GM12878 (cell line): ENCODE data around the gene BPI. TPM values are rescaled to one million over a fixed set of nuclear protein-coding genes. Genes with fewer than 3 reads are reported as not detected.

Experiments used
- ATAC-seq: fragments of 200-7000 bp; cut with Tn5 transposase; 3 replicates; pipeline ENCODE4 v1.9.1; 2020; ENCODE audit warnings: mild to moderate bottlenecking, moderate library complexity
- BruUV-seq: library from RNA; stranded (reverse); fragments of 400-500 nt; replicated peaks from 2 replicates; lab custom pipeline; 2021; lab: Mats Ljungman, UMichigan
- CTCF ChIA-PET: fragments of 300-600 bp; sonication (Branson Sonifier 250); formaldehyde crosslinking; extraction: SDS; loops from one replicate; lab custom pipeline; 2021; ENCODE audit warnings: inconsistent platforms; lab: Yijun Ruan, JAX
- POLR2A ChIA-PET: fragments of 350-600 bp; formaldehyde crosslinking; extraction: SDS; loops from one replicate; lab custom pipeline; 2021; ENCODE audit warnings: inconsistent platforms; lab: Charles Lee
- RAD21 ChIA-PET: fragments of 300-600 bp; sonication (Branson Sonifier 250); formaldehyde crosslinking; loops from one replicate; lab custom pipeline; 2023; ENCODE audit warnings: antibody characterized with exemption; ENCODE audit not compliant: unreplicated experiment; lab: Charles Lee
- SMC1A ChIA-PET: fragments of 300-600 bp; sonication (Branson Sonifier 250); formaldehyde crosslinking; loops from one replicate; lab custom pipeline; 2023; ENCODE audit not compliant: unreplicated experiment, uncharacterized antibody; lab: Charles Lee
- DNase-seq: peaks from one replicate; pipeline ENCODE4 v3.0.0-alpha.2; 2011; ENCODE audit warnings: low read depth, low spot score
- FAIRE-seq: peaks from 3 replicates; lab custom pipeline; 2011; peaks lifted over from hg19 to GRCh38; lab: Jason Lieb, UNC
- H2AFZ ChIP-seq: 2 replicates; pipeline ENCODE4 v1.6.0; 2011; ENCODE audit warnings: low read depth, low read length, control low read depth; ENCODE audit not compliant: control insufficient read depth
- H3K27ac ChIP-seq: 2 replicates; pipeline ENCODE4 v1.5.1; 2011; ENCODE audit warnings: control low read depth; ENCODE audit not compliant: control insufficient read depth, insufficient read depth
- H3K27me3 ChIP-seq, 2 experiments: replicated peaks in 1 of 2; 2 replicates each; pipeline versions ENCODE4 v1.6.0 to v1.6.1; 2011; ENCODE audit warnings: low read length in 1 of 2; ENCODE audit not compliant: control insufficient read depth in 2 of 2, insufficient read depth in 2 of 2
- H3K36me3 ChIP-seq, 2 experiments: 2 replicates each; pipeline ENCODE4 v1.5.1; 2011; ENCODE audit warnings: low read length in 1 of 2; ENCODE audit not compliant: control insufficient read depth in 2 of 2, insufficient read depth in 2 of 2
- H3K4me1 ChIP-seq: 2 replicates; pipeline ENCODE4 v1.6.1; 2011; ENCODE audit warnings: mild to moderate bottlenecking, low read length, moderate library complexity, mixed read lengths; ENCODE audit not compliant: control insufficient read depth, insufficient read depth
- H3K4me2 ChIP-seq: 2 replicates; pipeline ENCODE4 v1.6.0; 2011; ENCODE audit warnings: control low read depth; ENCODE audit not compliant: control insufficient read depth, insufficient read depth
- H3K4me3 ChIP-seq: fragments of 200-600 bp; sonication (generic); 2 replicates; pipeline ENCODE4 v1.5.1; 2016
- H3K79me2 ChIP-seq: 2 replicates; pipeline ENCODE4 v1.6.0; 2011; ENCODE audit warnings: low read length; ENCODE audit not compliant: control insufficient read depth, insufficient read depth
- H3K9ac ChIP-seq: 2 replicates; pipeline ENCODE4 v1.8.0; 2011; ENCODE audit warnings: low read length, control low read depth, mixed read lengths; ENCODE audit not compliant: control insufficient read depth, insufficient read depth
- H3K9me3 ChIP-seq: replicated peaks from 3 replicates; pipeline ENCODE4 v1.5.1; 2011; ENCODE audit warnings: mild to moderate bottlenecking, low read length; ENCODE audit not compliant: control insufficient read depth, insufficient read depth
- H4K20me1 ChIP-seq: 2 replicates; pipeline ENCODE4 v1.6.0; 2011; ENCODE audit not compliant: control insufficient read depth, insufficient read depth
- ATF7 ChIP-seq: fragments of 450-650 bp; IDR thresholded peaks from 2 replicates; pipeline ENCODE4 v1.6.1; 2016; ENCODE audit warnings: low read depth, mild to moderate bottlenecking
- BCLAF1 ChIP-seq: fragments of 450-650 bp; IDR thresholded peaks from 2 replicates; pipeline ENCODE4 v1.6.1; 2017; ENCODE audit warnings: antibody characterized with exemption, mild to moderate bottlenecking, moderate library complexity
- CEBPB ChIP-seq, 2 experiments: fragments of 150-350 bp in 1 of 2; IDR thresholded peaks; 2 replicates each; pipeline ENCODE4 v1.6.1; 2012 to 2014; ENCODE audit warnings: low read depth in 2 of 2, low read length in 2 of 2, borderline replicate concordance in 1 of 2, inconsistent platforms in 1 of 2
- FOXM1 ChIP-seq: IDR thresholded peaks from 2 replicates; pipeline ENCODE4 v1.6.1; 2012; ENCODE audit warnings: low read depth, mild to moderate bottlenecking, inconsistent platforms, low read length, moderate library complexity
- IKZF1 ChIP-seq: fragments of 450-650 bp; conservative IDR thresholded peaks from 2 replicates; pipeline ENCODE4 v1.6.1; 2017; ENCODE audit warnings: antibody characterized with exemption, mild to moderate bottlenecking
- MYC ChIP-seq: IDR thresholded peaks from 2 replicates; pipeline ENCODE4 v1.6.1; 2011; ENCODE audit warnings: mild to moderate bottlenecking, low read length, moderate library complexity, inconsistent platforms; ENCODE audit not compliant: insufficient read depth, insufficient replicate concordance, insufficient read length, severe bottlenecking
- NBN ChIP-seq: fragments of 450-650 bp; IDR thresholded peaks from 2 replicates; pipeline ENCODE4 v1.6.1; 2016
- PRDM15 ChIP-seq: fragments of 450-650 bp; formaldehyde crosslinking; IDR thresholded peaks from 2 replicates; pipeline ENCODE4 v1.4.0; 2020; ENCODE audit warnings: mild to moderate bottlenecking, moderate library complexity
- RBBP5 ChIP-seq: fragments of 200-600 bp; sonication (generic); conservative IDR thresholded peaks from 2 replicates; pipeline ENCODE4 v1.6.1; 2016
- RCOR1 ChIP-seq: conservative IDR thresholded peaks from 2 replicates; pipeline ENCODE4 v1.6.1; 2012; ENCODE audit warnings: low read depth, low read length, improper control_type of control experiment
- RFX5 ChIP-seq: IDR thresholded peaks from 2 replicates; pipeline ENCODE4 v1.6.1; 2011; ENCODE audit warnings: low read depth, low read length, improper control_type of control experiment
- SIN3A ChIP-seq: IDR thresholded peaks from 2 replicates; pipeline ENCODE4 v1.6.1; 2012; ENCODE audit warnings: low read depth, low read length, improper control_type of control experiment
- STAT3 ChIP-seq: IDR thresholded peaks from 2 replicates; pipeline ENCODE4 v1.6.1; 2011; ENCODE audit warnings: low read depth, low read length, improper control_type of control experiment
- TBL1XR1 ChIP-seq: IDR thresholded peaks from 2 replicates; pipeline ENCODE4 v1.6.1; 2012; ENCODE audit warnings: low read depth, low read length, improper control_type of control experiment
- YY1 ChIP-seq: IDR thresholded peaks from 2 replicates; pipeline ENCODE4 v1.6.1; 2011; ENCODE audit warnings: low read depth, mild to moderate bottlenecking, low read length
- ZNF217 ChIP-seq: fragments of 450-650 bp; IDR thresholded peaks from 2 replicates; pipeline ENCODE4 v1.6.1; 2017; ENCODE audit warnings: antibody characterized with exemption, mild to moderate bottlenecking
- WGBS: methylation state at CpG from one replicate; pipeline ENCODE4 v1.1.6; 2016; ENCODE audit warnings: low lambda C conversion rate; ENCODE audit not compliant: insufficient replicate concordance, insufficient coverage; ENCODE audit errors: missing lambda C conversion rate; 5-methylcytosine and 5-hydroxymethylcytosine counted together
- in situ Hi-C: fragments of 300-500 bp; cut with MboI; formaldehyde crosslinking; loops from 9 replicates; pipeline ENCODE4 v1.14.3; 2018; ENCODE audit warnings: mixed read lengths
- intact Hi-C: fragments of 100-400 bp; cut with micrococcal nuclease; formaldehyde crosslinking; loops from one replicate; pipeline ENCODE4 v1.14.2; 2022; ENCODE audit not compliant: unreplicated experiment
- polyA plus RNA-seq, 11 experiments: library from polyadenylated mRNA; depleted of rRNA in 4 of 11; unstranded in 6 of 11; stranded (reverse) in 5 of 11; fragments of >200 nt; fragmentation: Nextera tagmentation in 4 of 11; fragmentation: Illumina TruSeq in 1 of 11; extraction: Ambion mirVana in 4 of 11; extraction: Trizol in 1 of 11; gene quantifications; 1 replicate in 1 of 11; 2 replicates in 10 of 11; pipeline versions ENCODE4 v1.2.1 to v1.2.3, GENCODE V29; 2011 to 2016; ENCODE audit warnings: inconsistent platforms in 2 of 11, missing spikeins in 2 of 11, low read depth in 1 of 11
- total RNA-seq, 4 experiments: library from RNA; depleted of rRNA in 3 of 4; stranded (reverse); fragments of >200 nt in 3 of 4; fragmentation: Illumina TruSeq in 1 of 4; extraction: Trizol in 1 of 4; gene quantifications; 2 replicates each; pipeline versions ENCODE4 v1.2.1 to v1.2.3, GENCODE V29; 2013 to 2021
- TF ChIP-seq, protein P1 (sequence below): fragments of 450-650 bp; formaldehyde crosslinking; IDR thresholded peaks from 2 replicates; pipeline ENCODE4 v1.5.0; 2022; ENCODE audit warnings: mild to moderate bottlenecking, missing genetic modification characterization

The BPI gene
- total and polyA plus RNA-seq, 10 of the 15 experiments (the other 5 are each of a cell fraction or from before 2014, with no cell fraction given) = not detected

GRCh38 chr20:38311491-38311890, 7.5 kb downstream of the BPI start:
- POLR2A ChIA-PET = no interaction called here
- no peak for TF ChIP-seq PRDM15 (CRISPR knock-in tag)
- TF ChIP-seq, protein P1, sequence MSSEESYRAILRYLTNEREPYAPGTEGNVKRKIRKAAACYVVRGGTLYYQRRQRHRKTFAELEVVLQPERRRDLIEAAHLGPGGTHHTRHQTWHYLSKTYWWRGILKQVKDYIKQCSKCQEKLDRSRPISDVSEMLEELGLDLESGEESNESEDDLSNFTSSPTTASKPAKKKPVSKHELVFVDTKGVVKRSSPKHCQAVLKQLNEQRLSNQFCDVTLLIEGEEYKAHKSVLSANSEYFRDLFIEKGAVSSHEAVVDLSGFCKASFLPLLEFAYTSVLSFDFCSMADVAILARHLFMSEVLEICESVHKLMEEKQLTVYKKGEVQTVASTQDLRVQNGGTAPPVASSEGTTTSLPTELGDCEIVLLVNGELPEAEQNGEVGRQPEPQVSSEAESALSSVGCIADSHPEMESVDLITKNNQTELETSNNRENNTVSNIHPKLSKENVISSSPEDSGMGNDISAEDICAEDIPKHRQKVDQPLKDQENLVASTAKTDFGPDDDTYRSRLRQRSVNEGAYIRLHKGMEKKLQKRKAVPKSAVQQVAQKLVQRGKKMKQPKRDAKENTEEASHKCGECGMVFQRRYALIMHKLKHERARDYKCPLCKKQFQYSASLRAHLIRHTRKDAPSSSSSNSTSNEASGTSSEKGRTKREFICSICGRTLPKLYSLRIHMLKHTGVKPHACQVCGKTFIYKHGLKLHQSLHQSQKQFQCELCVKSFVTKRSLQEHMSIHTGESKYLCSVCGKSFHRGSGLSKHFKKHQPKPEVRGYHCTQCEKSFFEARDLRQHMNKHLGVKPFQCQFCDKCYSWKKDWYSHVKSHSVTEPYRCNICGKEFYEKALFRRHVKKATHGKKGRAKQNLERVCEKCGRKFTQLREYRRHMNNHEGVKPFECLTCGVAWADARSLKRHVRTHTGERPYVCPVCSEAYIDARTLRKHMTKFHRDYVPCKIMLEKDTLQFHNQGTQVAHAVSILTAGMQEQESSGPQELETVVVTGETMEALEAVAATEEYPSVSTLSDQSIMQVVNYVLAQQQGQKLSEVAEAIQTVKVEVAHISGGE (CRISPR knock-in tag) = no peak
- TF ChIP-seq ZNF217 = no peak
- TF ChIP-seq CEBPB (IDR thresholded peaks at IDR 0.05; ENCODE audit: borderline replicate concordance in 1 of 2, low read depth in 2 of 2, low read length in 2 of 2) = no peak
- TF ChIP-seq RBBP5 = no peak
- no peak for TF ChIP-seq STAT3
- TF ChIP-seq RCOR1 = no peak
- TF ChIP-seq ATF7 = no peak
- no peak for TF ChIP-seq MYC
- TF ChIP-seq RFX5 = no peak
- TF ChIP-seq BCLAF1 = no peak
- TF ChIP-seq FOXM1 = no peak
- TF ChIP-seq IKZF1 = no peak
- no peak for TF ChIP-seq NBN
- TF ChIP-seq TBL1XR1 = no peak
- no peak for TF ChIP-seq YY1
- no peak for TF ChIP-seq SIN3A

More at GRCh38 chr20:38311491-38311890, 7.5 kb downstream of the BPI start:
- in situ Hi-C loops = no loop called here
- no peak overlapping the region for H3K27ac ChIP-seq
- H3K27me3 ChIP-seq = peaks cover 2 to 10% of the 10 kb centered on the region in 2 experiments; a peak in 1 of 4 replicates
- H2AFZ ChIP-seq = no peak overlapping the region
- no peak overlapping the region for H3K4me2 ChIP-seq
- H3K4me1 ChIP-seq = no peaks in the 10 kb centered on the region
- H3K79me2 ChIP-seq = no peaks in the 10 kb centered on the region
- H4K20me1 ChIP-seq = no peaks in the 10 kb centered on the region
- no peak overlapping the region for H3K9ac ChIP-seq
- no TSS peak for BruUV-seq
- H3K9me3 ChIP-seq = no peaks in the 10 kb centered on the region
- intact Hi-C loops = no loop called here
- CTCF ChIA-PET = no interaction called here
- DNase-seq = no peak
- no peak for FAIRE-seq
- no peak overlapping the region for H3K4me3 ChIP-seq
- WGBS = 0% methylated on average over 3 of the region's 3 CpGs
- ATAC-seq = no peak
- RAD21 ChIA-PET = no interaction called here
- no peaks in the 10 kb centered on the region for H3K36me3 ChIP-seq
- SMC1A ChIA-PET = no interaction called here
